Measurements from ENCODE around the gene SLC29A2.

DNA sequence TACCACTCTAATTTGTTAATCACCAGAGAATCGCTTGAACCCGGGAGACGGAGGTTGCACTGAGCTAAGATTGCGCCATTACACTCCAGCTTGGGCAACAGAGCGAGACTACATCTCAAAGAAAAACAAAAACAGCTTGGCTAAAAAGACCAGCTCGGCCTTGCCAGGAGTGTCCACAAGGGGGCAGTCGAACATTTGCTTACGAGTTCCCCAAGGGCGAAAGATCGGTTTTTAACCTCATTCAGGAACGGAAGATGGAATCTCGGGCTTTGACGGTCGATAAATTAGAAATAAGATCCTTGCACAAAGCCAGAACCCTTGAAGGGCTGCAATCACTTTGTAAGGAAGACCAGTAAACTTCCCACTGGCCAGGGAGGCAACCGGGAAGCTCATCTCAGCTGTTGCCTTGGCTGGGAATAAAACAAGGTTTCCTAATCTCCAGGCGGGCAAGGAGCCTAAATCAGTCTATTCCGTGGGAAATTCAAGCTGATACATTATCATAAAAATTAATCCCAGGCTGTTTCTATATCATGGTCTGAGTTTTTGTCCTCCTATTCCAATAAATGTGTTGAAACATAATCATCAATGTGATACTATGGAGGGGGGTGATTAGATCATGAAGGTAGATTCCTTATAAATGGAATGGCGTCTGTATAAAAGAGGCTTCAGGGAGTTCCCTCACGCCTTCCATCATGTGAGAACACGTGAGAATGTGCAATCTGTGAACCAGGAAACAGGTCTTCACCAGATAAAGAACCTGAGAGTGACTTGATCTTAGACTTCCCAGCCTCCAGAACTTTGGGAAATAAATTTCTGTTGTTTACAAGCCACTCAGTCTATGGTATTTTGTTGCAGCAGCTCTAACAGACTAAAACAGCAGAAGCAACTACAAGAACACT is 14.9 kb upstream of the SLC29A2 start:
- TF ChIP-seq, protein P1, sequence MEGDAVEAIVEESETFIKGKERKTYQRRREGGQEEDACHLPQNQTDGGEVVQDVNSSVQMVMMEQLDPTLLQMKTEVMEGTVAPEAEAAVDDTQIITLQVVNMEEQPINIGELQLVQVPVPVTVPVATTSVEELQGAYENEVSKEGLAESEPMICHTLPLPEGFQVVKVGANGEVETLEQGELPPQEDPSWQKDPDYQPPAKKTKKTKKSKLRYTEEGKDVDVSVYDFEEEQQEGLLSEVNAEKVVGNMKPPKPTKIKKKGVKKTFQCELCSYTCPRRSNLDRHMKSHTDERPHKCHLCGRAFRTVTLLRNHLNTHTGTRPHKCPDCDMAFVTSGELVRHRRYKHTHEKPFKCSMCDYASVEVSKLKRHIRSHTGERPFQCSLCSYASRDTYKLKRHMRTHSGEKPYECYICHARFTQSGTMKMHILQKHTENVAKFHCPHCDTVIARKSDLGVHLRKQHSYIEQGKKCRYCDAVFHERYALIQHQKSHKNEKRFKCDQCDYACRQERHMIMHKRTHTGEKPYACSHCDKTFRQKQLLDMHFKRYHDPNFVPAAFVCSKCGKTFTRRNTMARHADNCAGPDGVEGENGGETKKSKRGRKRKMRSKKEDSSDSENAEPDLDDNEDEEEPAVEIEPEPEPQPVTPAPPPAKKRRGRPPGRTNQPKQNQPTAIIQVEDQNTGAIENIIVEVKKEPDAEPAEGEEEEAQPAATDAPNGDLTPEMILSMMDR (conservative IDR thresholded peaks at IDR 0.05) = peak; percentile 97
- TF ChIP-seq EZH2 (IDR thresholded peaks at IDR 0.05; ENCODE audit: low read depth) = no peak

Data from PC-9 (cell line).